Naive thymus-derived CD4-positive, alpha-beta T cell (primary cell): ENCODE measurements around the gene TGFBR3. TPM values are rescaled to one million over a fixed set of nuclear protein-coding genes. Genes with fewer than 3 reads are reported as not detected.
A peak's percentile ranks its signal among the peaks of the same experiment; 100 is the strongest.

ENCODE experiments used
- ATAC-seq: fragments of 150-1000 bp; cut with Tn5 transposase; 2 replicates; pipeline ENCODE4 v1.10.0; 2021; ENCODE audit warnings: mild to moderate bottlenecking, moderate library complexity
- CTCF ChIA-PET: fragments of 350-600 bp; sonication (Branson Sonifier 250); formaldehyde crosslinking; loops from one replicate; lab custom pipeline; 2021; ENCODE audit warnings: antibody characterized with exemption; lab: Charles Lee
- POLR2A ChIA-PET: fragments of 350-600 bp; sonication (Branson Sonifier 250); formaldehyde crosslinking; loops from one replicate; lab custom pipeline; 2021; ENCODE audit warnings: antibody characterized with exemption, inconsistent platforms; lab: Charles Lee
- DNase-seq, 9 donors: peaks; one replicate each; pipeline versions ENCODE4 v3.0.0 to v3.0.0-alpha.2; 2020 to 2022; ENCODE audit warnings: mixed read lengths in 1 of 9
- H3K27ac ChIP-seq: one replicate; pipeline ENCODE4 v1.7.0; 2013; ENCODE audit warnings: mild to moderate bottlenecking, low read depth, low read length, moderate library complexity
- H3K27me3 ChIP-seq, 2 donors: one replicate each; pipeline ENCODE4 v1.7.0; 2013; ENCODE audit warnings: low read length in 2 of 2, mild to moderate bottlenecking in 2 of 2, moderate library complexity in 2 of 2; ENCODE audit not compliant: control insufficient read depth in 2 of 2, insufficient read depth in 2 of 2
- H3K36me3 ChIP-seq, 3 experiments: 1 replicate in 2 of 3; 2 replicates in 1 of 3; pipeline ENCODE4 v1.7.0; 2013; ENCODE audit warnings: low read length in 3 of 3, mild to moderate bottlenecking in 3 of 3, moderate library complexity in 1 of 3; ENCODE audit not compliant: insufficient read depth in 3 of 3, control insufficient read depth in 2 of 3
- H3K4me1 ChIP-seq, 2 donors: one replicate each; pipeline ENCODE4 v1.7.0; 2013; ENCODE audit warnings: low read length in 2 of 2, mild to moderate bottlenecking in 2 of 2, moderate library complexity in 1 of 2; ENCODE audit not compliant: control insufficient read depth in 2 of 2, insufficient read depth in 2 of 2
- H3K4me3 ChIP-seq: 2 replicates; pipeline ENCODE4 v1.7.0; 2013; ENCODE audit warnings: mild to moderate bottlenecking, low read length
- H3K9me3 ChIP-seq, 3 experiments: 1 replicate in 2 of 3; 2 replicates in 1 of 3; pipeline ENCODE4 v1.7.0; 2013; ENCODE audit warnings: low read length in 3 of 3; ENCODE audit not compliant: control insufficient read depth in 2 of 3
- H3K27ac Mint-ChIP-seq, 9 donors: one replicate each; pipeline ENCODE4 v1.8.0; 2020 to 2022; ENCODE audit warnings: mixed read lengths in 9 of 9, mild to moderate bottlenecking in 8 of 9, moderate library complexity in 5 of 9, inconsistent platforms in 2 of 9
- H3K27me3 Mint-ChIP-seq, 5 donors: one replicate each; pipeline ENCODE4 v1.8.0; 2021 to 2022; ENCODE audit warnings: mixed read lengths in 5 of 5, mild to moderate bottlenecking in 1 of 5
- H3K36me3 Mint-ChIP-seq, 5 donors: one replicate each; pipeline ENCODE4 v1.8.0; 2020 to 2022; ENCODE audit warnings: mixed read lengths in 5 of 5, mild to moderate bottlenecking in 3 of 5, inconsistent platforms in 1 of 5
- H3K4me1 Mint-ChIP-seq, 7 donors: one replicate each; pipeline ENCODE4 v1.8.0; 2020 to 2022; ENCODE audit warnings: mixed read lengths in 7 of 7, mild to moderate bottlenecking in 3 of 7, inconsistent platforms in 1 of 7
- H3K4me3 Mint-ChIP-seq, 10 donors: one replicate each; pipeline ENCODE4 v1.8.0; 2020 to 2022; ENCODE audit warnings: mild to moderate bottlenecking in 10 of 10, mixed read lengths in 10 of 10, moderate library complexity in 6 of 10, inconsistent platforms in 2 of 10
- H3K9me3 Mint-ChIP-seq, 11 donors: one replicate each; pipeline ENCODE4 v1.8.0; 2020 to 2022; ENCODE audit warnings: mixed read lengths in 11 of 11, mild to moderate bottlenecking in 4 of 11, inconsistent platforms in 1 of 11, moderate library complexity in 1 of 11
- intact Hi-C, 2 donors: fragments of 100-400 bp; cut with micrococcal nuclease; formaldehyde crosslinking; loops; one replicate each; pipeline ENCODE4 v1.15.1; 2023
- polyA plus RNA-seq, 2 donors: library from polyadenylated mRNA; unstranded; fragments of 300-500 nt; fragmentation: Illumina TruSeq; gene quantifications; one replicate each; pipeline ENCODE4 v1.2.3, GENCODE V29; 2021
- total RNA-seq, 6 experiments: library from RNA in 5 of 6; stranded (reverse) in 5 of 6; gene quantifications; 1 replicate in 5 of 6; 2 replicates in 1 of 6; pipeline ENCODE4 v1.2.3 and lab custom pipeline; 2021 to 2026

TGFBR3 gene
- total and polyA plus RNA-seq, 7 experiments from 2014 or later = 9.4 to 36.3 (median 11.4) TPM

DNA sequence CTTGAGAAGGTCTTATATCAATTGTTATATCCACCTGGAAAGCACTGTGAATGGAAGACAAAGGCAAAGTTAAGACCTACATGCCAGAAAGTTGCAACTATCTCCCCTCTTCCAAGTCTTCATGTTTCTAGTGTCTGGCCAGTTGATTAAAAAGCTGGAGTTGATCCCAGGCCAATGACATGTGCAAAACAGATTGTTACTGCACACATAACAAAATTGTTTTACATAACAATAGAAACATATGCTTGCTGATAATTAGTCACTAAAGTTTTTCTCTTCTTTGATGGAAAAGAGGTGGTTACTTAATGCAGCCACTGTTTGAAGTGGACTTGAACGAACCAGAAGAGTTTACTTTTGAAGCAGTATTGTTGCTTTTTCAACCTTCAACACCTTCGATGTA, 158.2 kb downstream of the TGFBR3 start:
- H3K9me3 Mint-ChIP-seq = no peaks in the 10 kb centered on the region
- no peaks in the 10 kb centered on the region for H3K27me3 Mint-ChIP-seq
- intact Hi-C loops = no loop called here
- peaks cover 15 to 36% (median 27%) of the 10 kb centered on the region in 7 donors for H3K4me1 Mint-ChIP-seq
- no peak overlapping the region for H3K4me3 Mint-ChIP-seq
- peaks cover 0 to 41% (median 31%) of the 10 kb centered on the region in 5 donors for H3K36me3 Mint-ChIP-seq
- Histone ChIP-seq H3K36me3 (no peaks in the 10 kb centered on the region), H3K9me3 (no peaks in the 10 kb centered on the region), H3K4me3 (no peak overlapping the region), H3K27me3 (no peaks in the 10 kb centered on the region), H3K4me1 (peaks cover 13 to 28% of the 10 kb centered on the region in 2 donors), H3K27ac (no peak overlapping the region)
- ChIA-PET CTCF (no interaction called here), POLR2A (interaction anchor here (0.5 kb wide), 1 partner anchor 48 kb away, joined by 3 read pairs; no protein-coding TSS in a partner anchor)
- ATAC-seq (no peak), DNase-seq (no peak)
- H3K27ac Mint-ChIP-seq = peak overlapping the region in 2 of 9 donors; percentile 53 to 60

DNA sequence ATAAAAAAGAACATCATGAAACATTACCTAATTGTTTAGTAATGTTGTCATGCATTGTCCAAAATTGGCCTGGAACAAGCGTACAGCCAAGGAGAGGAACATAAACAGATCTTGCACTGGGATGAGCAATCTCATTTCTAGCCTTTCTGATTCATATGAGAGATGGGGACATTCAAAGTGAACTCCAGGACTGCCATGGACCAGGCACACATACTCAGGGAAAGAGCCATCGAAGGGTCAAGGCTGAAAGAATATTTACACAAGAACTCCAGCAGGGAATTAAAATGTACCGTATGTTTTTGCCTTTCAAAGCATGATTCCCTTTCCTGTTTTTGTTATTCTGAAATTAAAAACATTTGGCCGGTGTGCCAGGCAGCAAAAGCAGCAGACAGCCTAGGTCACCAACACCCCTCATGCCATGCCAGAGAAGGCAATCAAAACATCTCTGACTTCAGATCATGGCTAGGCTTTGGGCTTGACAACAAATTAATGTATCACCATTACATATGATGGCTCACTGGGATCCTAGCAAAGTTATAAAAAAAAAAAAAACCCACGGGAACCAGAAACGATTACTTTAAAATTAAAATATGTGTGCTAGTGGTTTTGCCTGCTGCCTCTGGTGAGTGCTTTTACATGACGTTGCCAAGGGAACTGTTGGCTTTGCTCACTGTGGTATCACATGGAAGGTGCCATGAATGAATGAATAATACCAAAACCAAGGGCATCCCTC, 159.8 kb downstream of the TGFBR3 start:
- H3K4me1 Mint-ChIP-seq = peaks cover 8 to 21% (median 15%) of the 10 kb centered on the region in 7 donors
- no peak overlapping the region for H3K27ac Mint-ChIP-seq

GRCh38 chr1:91725618-91725988, 160.3 kb downstream of the TGFBR3 start:
- H3K36me3 Mint-ChIP-seq = peaks cover 0 to 48% (median 39%) of the 10 kb centered on the region in 5 donors
- CTCF ChIA-PET = no interaction called here
- no peak overlapping the region for H3K27ac Mint-ChIP-seq
- H3K27ac ChIP-seq = no peak overlapping the region
- no peaks in the 10 kb centered on the region for H3K9me3 ChIP-seq
- no peak for DNase-seq
- H3K27me3 ChIP-seq = no peaks in the 10 kb centered on the region
- intact Hi-C loops = no loop called here
- peaks cover 6 to 15% (median 11%) of the 10 kb centered on the region in 7 donors for H3K4me1 Mint-ChIP-seq
- peaks cover 0 to 9% of the 10 kb centered on the region in 2 donors for H3K4me1 ChIP-seq
- no peaks in the 10 kb centered on the region for H3K27me3 Mint-ChIP-seq
- POLR2A ChIA-PET = no interaction called here
- peaks cover 0 to 6% (median 0%) of the 10 kb centered on the region in 3 experiments for H3K36me3 ChIP-seq
- H3K9me3 Mint-ChIP-seq = no peaks in the 10 kb centered on the region
- H3K4me3 ChIP-seq = no peak overlapping the region
- ATAC-seq = no peak
- H3K4me3 Mint-ChIP-seq = no peak overlapping the region

More for the DNA sequence above, 159.8 kb downstream of the TGFBR3 start:
- ATAC-seq = no peak
- Histone ChIP-seq H3K27ac (no peak overlapping the region), H3K4me1 (peaks cover 3 to 15% of the 10 kb centered on the region in 2 donors), H3K4me3 (no peak overlapping the region), H3K36me3 (peaks cover 0 to 6% (median 0%) of the 10 kb centered on the region in 3 experiments), H3K9me3 (no peaks in the 10 kb centered on the region), H3K27me3 (no peaks in the 10 kb centered on the region)
- intact Hi-C loops = no loop called here
- no peaks in the 10 kb centered on the region for H3K27me3 Mint-ChIP-seq
- H3K36me3 Mint-ChIP-seq = peaks cover 0 to 45% (median 38%) of the 10 kb centered on the region in 5 donors
- no peak for DNase-seq
- ChIA-PET CTCF (no interaction called here), POLR2A (no interaction called here)
- H3K4me3 Mint-ChIP-seq = no peak overlapping the region
- H3K9me3 Mint-ChIP-seq = no peaks in the 10 kb centered on the region

GRCh38 chr1:91724644-91725043, 161.3 kb downstream of the TGFBR3 start:
- Histone ChIP-seq H3K27me3 (no peaks in the 10 kb centered on the region), H3K36me3 (peaks cover 0 to 8% (median 6%) of the 10 kb centered on the region in 3 experiments), H3K9me3 (no peaks in the 10 kb centered on the region), H3K27ac (no peak overlapping the region), H3K4me1 (no peaks in the 10 kb centered on the region), H3K4me3 (no peak overlapping the region)
- intact Hi-C loops = no loop called here
- Mint-ChIP-seq H3K36me3 (peaks cover 0 to 50% (median 39%) of the 10 kb centered on the region in 5 donors), H3K27ac (no peak overlapping the region), H3K4me3 (no peak overlapping the region), H3K9me3 (no peaks in the 10 kb centered on the region), H3K4me1 (peaks cover 0 to 6% (median 1%) of the 10 kb centered on the region in 7 donors), H3K27me3 (no peaks in the 10 kb centered on the region)
- ChIA-PET CTCF (no interaction called here), POLR2A (interaction anchor here (1.2 kb wide), 1 partner anchor 23 kb away, joined by 4 read pairs; no protein-coding TSS in a partner anchor)
- ATAC-seq = no peak
- DNase-seq = no peak

DNA sequence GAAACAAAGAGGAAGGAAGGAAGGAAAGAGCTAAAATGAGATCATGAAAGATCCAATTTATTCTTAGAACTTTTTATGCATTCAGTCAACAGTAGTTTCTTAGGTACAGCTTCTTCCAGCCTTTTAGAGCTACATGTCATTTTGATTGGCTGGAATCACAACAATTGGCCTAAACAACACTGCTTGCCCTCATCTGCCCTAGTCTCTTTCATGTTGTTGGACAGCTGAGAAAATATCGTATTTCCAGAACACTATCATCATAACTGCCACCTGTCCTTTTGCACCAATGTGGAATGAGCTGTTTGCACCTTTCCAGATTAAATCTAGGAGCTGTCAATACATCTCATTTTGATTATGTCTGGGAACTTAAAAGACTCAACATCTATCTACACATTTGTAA, 161.7 kb downstream of the TGFBR3 start:
- Mint-ChIP-seq H3K36me3 (peaks cover 0 to 50% (median 43%) of the 10 kb centered on the region in 5 donors), H3K4me1 (peaks cover 0 to 4% (median 0%) of the 10 kb centered on the region in 7 donors), H3K27ac (no peak overlapping the region), H3K27me3 (no peaks in the 10 kb centered on the region), H3K4me3 (no peak overlapping the region), H3K9me3 (no peaks in the 10 kb centered on the region)
- DNase-seq (no peak), ATAC-seq (no peak)
- POLR2A ChIA-PET = interaction anchor here (1.2 kb wide), 1 partner anchor 24 kb away, joined by 4 read pairs; no protein-coding TSS in a partner anchor
- H3K27ac ChIP-seq = no peak overlapping the region
- no peaks in the 10 kb centered on the region for H3K4me1 ChIP-seq
- H3K9me3 ChIP-seq = no peaks in the 10 kb centered on the region
- CTCF ChIA-PET = no interaction called here
- no peaks in the 10 kb centered on the region for H3K27me3 ChIP-seq
- no peak overlapping the region for H3K4me3 ChIP-seq
- intact Hi-C loops = no loop called here
- peaks cover 0 to 12% (median 9%) of the 10 kb centered on the region in 3 experiments for H3K36me3 ChIP-seq

DNA sequence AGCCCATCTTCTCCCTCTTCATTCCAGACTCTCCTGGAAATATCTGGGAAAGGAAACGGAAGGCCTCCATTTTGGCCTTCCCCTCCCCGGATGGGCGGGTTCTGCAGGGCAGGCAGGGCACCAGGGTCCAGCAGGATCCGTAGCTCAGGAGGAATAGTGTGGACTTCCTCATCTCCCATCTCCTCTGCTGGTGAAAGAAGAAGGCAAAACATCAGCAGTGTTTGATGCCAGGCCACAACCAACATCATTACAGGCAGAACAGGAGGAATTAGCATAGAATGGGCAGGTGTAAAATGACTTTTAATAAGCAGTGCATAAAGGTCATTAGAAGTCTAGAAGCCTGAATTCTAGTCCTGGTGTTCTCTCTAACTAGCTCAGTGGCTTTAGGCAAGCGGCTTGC, 165.9 kb downstream of the TGFBR3 start:
- POLR2A ChIA-PET = no interaction called here
- no peak overlapping the region for H3K27ac Mint-ChIP-seq

More for the DNA sequence above, 165.9 kb downstream of the TGFBR3 start:
- Histone ChIP-seq H3K9me3 (no peaks in the 10 kb centered on the region), H3K27me3 (no peaks in the 10 kb centered on the region), H3K4me3 (no peak overlapping the region), H3K4me1 (no peaks in the 10 kb centered on the region), H3K36me3 (peaks cover 0 to 20% (median 9%) of the 10 kb centered on the region in 3 experiments), H3K27ac (no peak overlapping the region)
- Mint-ChIP-seq H3K4me1 (peaks cover 0 to 4% (median 0%) of the 10 kb centered on the region in 7 donors), H3K4me3 (no peak overlapping the region), H3K9me3 (no peaks in the 10 kb centered on the region), H3K27me3 (no peaks in the 10 kb centered on the region), H3K36me3 (peaks cover 0 to 45% (median 28%) of the 10 kb centered on the region in 5 donors)
- intact Hi-C loops = no loop called here
- CTCF ChIA-PET = interaction anchor here (0.5 kb wide), 1 partner anchor 325 kb away, joined by 5 read pairs; no protein-coding TSS in a partner anchor
- no peak for DNase-seq
- no peak for ATAC-seq
